ENCODE measurements around the gene RASAL2.

- peak in 5 of 6 experiments; percentile 23 to 53 (median 46) for TF ChIP-seq CTCF (IDR thresholded peaks at IDR 0.05)
- TF ChIP-seq POLR2A (IDR thresholded peaks at IDR 0.05), result no peak
These were observed 189.1 kb downstream of the RASAL2 start for GRCh38 chr1:178282949-178283367.

All from thyroid gland (tissue), 4 donors.